Trophoblast cell (in vitro differentiated cells and primary cell): ENCODE results near the gene GPRC5B.

Experiments used
- DNase-seq, 2 donors: peaks; one replicate each; pipeline ENCODE4 v3.0.0-alpha.2; 2016
- H2AFZ ChIP-seq: 2 replicates; pipeline ENCODE4 v1.6.1; 2013; ENCODE audit warnings: low read length, moderate library complexity, mild to moderate bottlenecking; ENCODE audit not compliant: insufficient read depth, poor library complexity
- H2AK5ac ChIP-seq: 2 replicates; pipeline ENCODE4 v1.6.1; 2013; ENCODE audit warnings: mild to moderate bottlenecking, low read length
- H2BK120ac ChIP-seq: 2 replicates; pipeline ENCODE4 v1.6.1; 2013; ENCODE audit warnings: low read length, mild to moderate bottlenecking, moderate library complexity; ENCODE audit not compliant: insufficient read depth, poor library complexity
- H2BK12ac ChIP-seq: 2 replicates; pipeline ENCODE4 v1.6.1; 2013; ENCODE audit warnings: mild to moderate bottlenecking, low read length, moderate library complexity
- H2BK5ac ChIP-seq: 2 replicates; pipeline ENCODE4 v1.6.1; 2013; ENCODE audit warnings: low read length, low read depth, moderate library complexity, mild to moderate bottlenecking; ENCODE audit not compliant: poor library complexity
- H3K14ac ChIP-seq: 2 replicates; pipeline ENCODE4 v1.6.1; 2013; ENCODE audit warnings: mild to moderate bottlenecking, low read length
- H3K18ac ChIP-seq: 2 replicates; pipeline ENCODE4 v1.6.1; 2013; ENCODE audit warnings: mild to moderate bottlenecking, low read length
- H3K23ac ChIP-seq: 2 replicates; pipeline ENCODE4 v1.6.1; 2013; ENCODE audit warnings: low read length
- H3K27ac ChIP-seq: 2 replicates; pipeline ENCODE4 v1.5.1; 2013; ENCODE audit warnings: low read depth, mild to moderate bottlenecking, inconsistent platforms, low read length, moderate library complexity
- H3K27me3 ChIP-seq: 2 replicates; pipeline ENCODE4 v1.6.1; 2013; ENCODE audit warnings: inconsistent platforms, mild to moderate bottlenecking, low read length, moderate library complexity; ENCODE audit not compliant: insufficient read depth
- H3K36me3 ChIP-seq, 2 experiments: 1 replicate in 1 of 2; 2 replicates in 1 of 2; pipeline ENCODE4 v1.6.1; 2013; ENCODE audit warnings: low read length in 2 of 2, mild to moderate bottlenecking in 2 of 2, moderate library complexity in 1 of 2; ENCODE audit not compliant: insufficient read depth in 2 of 2, control insufficient read depth in 1 of 2
- H3K4ac ChIP-seq: 2 replicates; pipeline ENCODE4 v1.6.1; 2013; ENCODE audit warnings: low read depth, mild to moderate bottlenecking, low read length, moderate library complexity
- H3K4me1 ChIP-seq, 2 experiments: 1 replicate in 1 of 2; 2 replicates in 1 of 2; pipeline ENCODE4 v1.6.1; 2013; ENCODE audit warnings: low read length in 2 of 2, mild to moderate bottlenecking in 2 of 2, moderate library complexity in 1 of 2; ENCODE audit not compliant: insufficient read depth in 2 of 2, control insufficient read depth in 1 of 2
- H3K4me2 ChIP-seq: 2 replicates; pipeline ENCODE4 v1.6.1; 2013; ENCODE audit warnings: inconsistent platforms, mild to moderate bottlenecking, low read length, moderate library complexity
- H3K4me3 ChIP-seq: 2 replicates; pipeline ENCODE4 v1.5.1; 2013; ENCODE audit warnings: mild to moderate bottlenecking, low read depth, low read length, inconsistent platforms
- H3K79me1 ChIP-seq: one replicate; pipeline ENCODE4 v1.6.1; 2013; ENCODE audit warnings: low read length
- H3K79me2 ChIP-seq: 2 replicates; pipeline ENCODE4 v1.6.1; 2013; ENCODE audit warnings: low read length, mild to moderate bottlenecking; ENCODE audit not compliant: control insufficient read depth, insufficient read depth, poor library complexity
- H3K9ac ChIP-seq: 2 replicates; pipeline ENCODE4 v1.6.1; 2013; ENCODE audit warnings: mild to moderate bottlenecking, low read length
- H3K9me3 ChIP-seq: 2 replicates; pipeline ENCODE4 v1.6.1; 2013; ENCODE audit warnings: low read depth, mild to moderate bottlenecking, control low read depth, inconsistent platforms, low read length; ENCODE audit not compliant: insufficient read depth
- H4K12ac ChIP-seq: 2 replicates; pipeline ENCODE4 v1.6.1; 2013; ENCODE audit warnings: low read depth, mild to moderate bottlenecking, low read length, moderate library complexity
- H4K8ac ChIP-seq: 2 replicates; pipeline ENCODE4 v1.6.1; 2013; ENCODE audit warnings: low read depth, mild to moderate bottlenecking, low read length, moderate library complexity
- H4K91ac ChIP-seq: one replicate; pipeline ENCODE4 v1.6.1; 2013; ENCODE audit warnings: low read depth, mild to moderate bottlenecking, low read length, moderate library complexity
- WGBS: extraction: QIAGEN DNeasy Blood & Tissue Kit; methylation state at CpG from one replicate; pipeline ENCODE4 v1.1.7; 2013; ENCODE audit warnings: missing lambda C conversion rate; ENCODE audit not compliant: insufficient read length, insufficient coverage; ENCODE audit errors: extremely low coverage; 5-methylcytosine and 5-hydroxymethylcytosine counted together

Gene GPRC5B

GRCh38 chr16:19810817-19811731, 73.6 kb downstream of the GPRC5B start:
- no peak overlapping the region for H4K12ac ChIP-seq
- no peak overlapping the region for H2BK5ac ChIP-seq
- no peak overlapping the region for H3K27ac ChIP-seq
- no peak overlapping the region for H4K91ac ChIP-seq
- H3K9me3 ChIP-seq, result peaks cover 3% of the 10 kb centered on the region
- H3K4me1 ChIP-seq, result no peaks in the 10 kb centered on the region
- no peaks in the 10 kb centered on the region for H3K79me2 ChIP-seq
- no peaks in the 10 kb centered on the region for H3K36me3 ChIP-seq
- H3K14ac ChIP-seq, result no peak overlapping the region
- H3K23ac ChIP-seq, result no peak overlapping the region
- H3K4ac ChIP-seq, result no peak overlapping the region
- no peak overlapping the region for H3K18ac ChIP-seq
- WGBS, result no CpG with 5 or more reads among the region's 13 CpGs
- DNase-seq, result peak; percentile 5 to 46
- H4K8ac ChIP-seq, result no peak overlapping the region
- no peak overlapping the region for H2BK12ac ChIP-seq
- H3K4me3 ChIP-seq, result no peak overlapping the region
- no peaks in the 10 kb centered on the region for H3K79me1 ChIP-seq
- no peaks in the 10 kb centered on the region for H3K27me3 ChIP-seq
- H2BK120ac ChIP-seq, result no peak overlapping the region
- no peak overlapping the region for H3K4me2 ChIP-seq
- H2AFZ ChIP-seq, result no peak overlapping the region
- H2AK5ac ChIP-seq, result no peak overlapping the region
- no peak overlapping the region for H3K9ac ChIP-seq

- Histone ChIP-seq H2AK5ac (no peak overlapping the region), H3K79me1 (no peaks in the 10 kb centered on the region), H4K12ac (no peak overlapping the region), H3K9me3 (peaks cover 6% of the 10 kb centered on the region), H3K4me2 (no peak overlapping the region), H2BK12ac (no peak overlapping the region), H2BK120ac (no peak overlapping the region), H3K18ac (no peak overlapping the region), H3K9ac (no peak overlapping the region), H3K27ac (no peak overlapping the region), H3K27me3 (no peaks in the 10 kb centered on the region), H3K14ac (no peak overlapping the region), H3K23ac (no peak overlapping the region), H3K36me3 (no peaks in the 10 kb centered on the region), H2BK5ac (no peak overlapping the region), H3K79me2 (no peaks in the 10 kb centered on the region), H2AFZ (no peak overlapping the region), H4K91ac (no peak overlapping the region), H3K4me3 (no peak overlapping the region), H4K8ac (no peak overlapping the region), H3K4ac (no peak overlapping the region), H3K4me1 (no peaks in the 10 kb centered on the region)
- no CpG with 5 or more reads among the region's 9 CpGs for WGBS
- DNase-seq, result no peak
These were observed 75.0 kb downstream of the GPRC5B start for GRCh38 chr16:19809693-19810092.

- H3K36me3 ChIP-seq, result no peaks in the 10 kb centered on the region
- DNase-seq, result peak; percentile 70
- no peak overlapping the region for H4K12ac ChIP-seq
- no peak overlapping the region for H3K23ac ChIP-seq
- no peak overlapping the region for H4K8ac ChIP-seq
- no peak overlapping the region for H4K91ac ChIP-seq
- H3K27ac ChIP-seq, result no peak overlapping the region
- H3K4me3 ChIP-seq, result no peak overlapping the region
- no peaks in the 10 kb centered on the region for H3K27me3 ChIP-seq
- no peaks in the 10 kb centered on the region for H3K79me2 ChIP-seq
- peaks cover 6% of the 10 kb centered on the region for H3K9me3 ChIP-seq
- no peak overlapping the region for H3K14ac ChIP-seq
- WGBS, result no CpG with 5 or more reads among the region's 4 CpGs
- no peak overlapping the region for H2BK120ac ChIP-seq
- H2BK12ac ChIP-seq, result no peak overlapping the region
- H3K4ac ChIP-seq, result no peak overlapping the region
- peaks cover 4% of the 10 kb centered on the region for H3K79me1 ChIP-seq
- H2BK5ac ChIP-seq, result no peak overlapping the region
- H3K18ac ChIP-seq, result no peak overlapping the region
- H3K4me2 ChIP-seq, result no peak overlapping the region
- H3K9ac ChIP-seq, result no peak overlapping the region
- peaks cover 3 to 4% of the 10 kb centered on the region in 2 experiments for H3K4me1 ChIP-seq
- H2AK5ac ChIP-seq, result no peak overlapping the region
- H2AFZ ChIP-seq, result no peak overlapping the region
These were observed 75.5 kb downstream of the GPRC5B start for GRCh38 chr16:19809121-19809635.

- Histone ChIP-seq H2BK5ac (no peak overlapping the region), H4K8ac (no peak overlapping the region), H2AFZ (no peak overlapping the region), H3K79me1 (peaks cover 4% of the 10 kb centered on the region), H3K4ac (no peak overlapping the region), H2AK5ac (no peak overlapping the region), H4K91ac (no peak overlapping the region), H4K12ac (no peak overlapping the region), H3K9ac (no peak overlapping the region), H3K4me2 (no peak overlapping the region), H2BK12ac (no peak overlapping the region), H3K4me1 (peaks cover 3 to 4% of the 10 kb centered on the region in 2 experiments), H2BK120ac (no peak overlapping the region), H3K23ac (no peak overlapping the region), H3K27ac (no peak overlapping the region), H3K14ac (no peak overlapping the region), H3K9me3 (peaks cover 6% of the 10 kb centered on the region), H3K18ac (no peak overlapping the region), H3K27me3 (no peaks in the 10 kb centered on the region), H3K4me3 (no peak overlapping the region), H3K36me3 (no peaks in the 10 kb centered on the region), H3K79me2 (no peaks in the 10 kb centered on the region)
- DNase-seq, result no peak
- WGBS, result no CpG with 5 or more reads among the region's 5 CpGs
These were observed 76.5 kb downstream of the GPRC5B start for GRCh38 chr16:19808061-19808641.
